ENCODE results near the gene TRIM2. TPM values are rescaled to one million over a fixed set of nuclear protein-coding genes. Genes with fewer than 3 reads are reported as not detected.

The TRIM2 gene
- polyA plus RNA-seq, 3 donors = 5.9 to 13.5 (median 6.6) TPM

DNA sequence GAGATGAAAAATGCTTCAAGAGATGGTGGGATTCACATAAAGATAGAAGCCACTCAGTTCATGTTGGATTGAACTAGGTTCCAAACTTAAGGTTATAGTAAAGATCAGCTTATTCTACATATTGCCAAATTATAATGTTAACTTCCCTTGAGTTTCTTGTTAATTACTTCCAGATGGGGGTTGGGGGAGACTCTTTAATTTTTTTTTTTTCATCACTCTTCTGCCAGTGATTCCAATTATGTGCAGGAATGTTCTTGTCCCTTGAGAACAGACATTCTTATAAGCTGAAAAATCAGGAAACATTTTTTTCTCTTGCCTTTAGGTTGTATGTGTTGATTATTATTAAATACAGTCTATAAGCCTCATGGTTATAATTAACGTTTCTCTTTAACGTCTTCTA, 170.2 kb downstream of the TRIM2 start:
- H3K27ac ChIP-seq (ENCODE audit: low read depth, low read length) = no peak overlapping the region
- WGBS, 3 donors = 52 to 78% (median 67%) methylated on average over 2 of the region's 2 CpGs

DNA sequence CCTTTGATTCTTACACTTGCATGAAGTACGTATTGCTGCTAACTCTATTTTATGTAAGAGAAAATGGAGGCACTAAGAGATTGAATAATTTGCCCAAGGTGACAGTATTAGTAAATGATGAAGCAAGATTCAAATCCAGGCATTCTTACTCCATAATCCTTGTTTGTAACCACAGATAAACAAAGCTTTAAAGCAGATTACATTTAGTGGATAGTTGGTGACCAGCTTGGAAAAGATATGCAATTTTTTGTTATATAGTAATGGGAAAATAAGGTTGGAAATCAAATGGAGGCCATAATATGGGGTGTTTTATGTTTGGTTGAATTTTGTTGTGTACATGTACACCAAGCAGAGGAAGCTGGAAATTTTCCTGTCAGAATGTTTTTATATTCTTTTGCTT, 171.1 kb downstream of the TRIM2 start:
- WGBS, 3 donors = 89 to 100% (median 93%) methylated on average over 1 of the region's 1 CpG
- no peak overlapping the region for H3K27ac ChIP-seq (ENCODE audit: low read depth, low read length)

DNA sequence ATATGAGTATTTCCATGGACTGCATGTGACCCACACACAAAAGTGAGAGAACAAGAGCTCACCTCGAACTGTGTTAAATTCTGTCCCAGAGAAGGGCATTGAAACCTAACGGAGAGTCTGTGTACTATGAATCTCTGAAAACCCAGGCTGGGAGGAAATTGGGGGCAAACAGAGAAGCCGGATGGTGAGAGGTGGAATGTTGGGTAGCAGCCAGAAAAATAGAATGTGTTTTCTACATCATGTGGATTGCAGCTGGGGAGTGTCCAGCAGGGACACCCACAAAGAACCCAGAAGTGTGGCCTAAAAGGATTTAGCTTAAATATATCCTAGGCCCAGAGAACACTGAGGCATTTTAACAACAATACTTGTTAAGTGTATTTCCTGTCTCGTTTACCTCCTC, 178.9 kb downstream of the TRIM2 start:
- 70 to 81% (median 70%) methylated on average over 4 of the region's 4 CpGs for WGBS, 3 donors

DNA sequence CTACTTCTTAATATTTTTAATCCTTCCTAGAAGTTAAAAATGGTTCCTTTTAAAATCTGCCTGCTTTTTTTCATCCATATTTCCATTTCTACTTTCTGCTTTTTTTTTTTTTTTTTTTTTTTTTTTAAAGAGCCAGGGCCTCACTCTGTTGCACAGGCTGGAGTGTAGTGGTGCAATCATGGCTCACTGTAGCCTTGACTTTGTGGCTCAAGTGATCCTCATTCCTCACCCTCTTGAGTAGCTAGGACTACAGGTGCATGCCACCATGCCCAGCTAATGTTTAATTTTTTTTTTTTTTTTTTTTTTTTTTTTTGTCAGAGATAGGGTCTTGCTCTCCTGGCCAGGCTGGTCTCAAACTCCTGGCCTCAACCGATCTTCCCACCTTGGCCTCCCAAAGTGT, 179.9 kb downstream of the TRIM2 start:
- no peak overlapping the region for H3K27ac ChIP-seq (ENCODE audit: low read depth, low read length)
- WGBS, 3 donors = 98 to 100% (median 100%) methylated on average over 1 of the region's 1 CpG

More for the DNA sequence above, 178.9 kb downstream of the TRIM2 start:
- no peak overlapping the region for H3K27ac ChIP-seq (ENCODE audit: low read depth, low read length)

DNA sequence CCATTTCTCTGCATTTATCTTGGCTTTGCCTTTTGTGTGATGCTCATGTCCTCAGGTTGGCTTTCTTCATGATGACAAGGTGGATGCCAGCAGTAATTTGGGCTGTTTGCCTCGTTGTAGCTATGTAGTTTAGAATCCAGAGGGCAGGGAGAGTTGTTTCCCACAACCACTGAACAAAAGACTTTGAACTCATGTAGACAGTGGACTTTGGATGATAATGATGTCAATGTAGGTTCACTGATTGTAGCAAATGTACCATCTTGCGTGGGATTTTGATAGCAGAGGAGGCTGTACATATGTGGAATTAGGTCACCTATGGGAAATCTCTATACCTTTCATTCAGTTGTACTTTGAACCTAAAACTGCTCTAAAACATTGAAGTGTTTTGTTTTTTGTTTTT, 181.5 kb downstream of the TRIM2 start:
- H3K27ac ChIP-seq (ENCODE audit: low read depth, low read length) = no peak overlapping the region
- 88 to 95% (median 92%) methylated on average over 2 of the region's 2 CpGs for WGBS, 3 donors

DNA sequence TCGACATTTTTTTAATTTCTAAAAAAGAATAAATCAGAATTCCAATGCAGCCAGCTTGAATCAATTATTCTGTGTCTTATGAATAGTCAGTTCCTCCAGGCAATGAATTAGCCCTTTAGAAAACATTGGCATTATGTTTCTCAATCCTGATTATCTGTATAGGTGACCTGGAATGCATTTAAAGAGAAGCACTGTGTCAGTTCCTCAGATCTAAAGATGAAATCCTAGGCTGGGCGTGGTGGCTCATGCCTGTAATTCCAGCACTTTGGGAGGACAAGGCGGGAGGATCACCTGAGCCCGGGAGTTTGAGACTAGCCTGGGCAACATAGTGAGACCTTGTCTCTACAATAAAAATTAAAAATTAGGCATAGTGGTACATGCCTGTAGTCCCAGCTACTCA, 183.7 kb downstream of the TRIM2 start:
- H3K27ac ChIP-seq (ENCODE audit: low read depth, low read length) = no peak overlapping the region
- WGBS, 3 donors = 91 to 96% (median 93%) methylated on average over 4 of the region's 4 CpGs

Other genes with a start within 250 kb of the TRIM2 start
- gene MND1, start 140.2 kb downstream of the TRIM2 start, polyA plus RNA-seq = under 1 TPM in 2 of 3 donors, not detected in 1; 0.22 to 0.61 TPM

Measured in adipose tissue (tissue), 3 donors.